OCI-LY7 (cell line): ENCODE measurements around the gene CLDN4. TPM values are rescaled to one million over a fixed set of nuclear protein-coding genes. Genes with fewer than 3 reads are reported as not detected.
"Not testable (repeated sequence)": the region's sequence is repeated elsewhere in the genome, so short reads cannot be mapped to it uniquely, and the experiment has no call there.

Source experiments
- Bru-seq: library from RNA; stranded (reverse); fragments of 400-500 nt; gene quantifications from one replicate; lab custom pipeline; 2021; lab: Mats Ljungman, UMichigan
- BruChase-seq, 2 experiments: library from RNA; stranded (reverse); fragments of 400-500 nt; gene quantifications; one replicate each; lab custom pipeline; 2021; lab: Mats Ljungman, UMichigan
- BruUV-seq: library from RNA; stranded (reverse); fragments of 400-500 nt; replicated peaks from 2 replicates; lab custom pipeline; 2021; lab: Mats Ljungman, UMichigan
- CTCF ChIA-PET: fragments of 300-600 bp; sonication (Branson Sonifier 250); formaldehyde crosslinking; loops from one replicate; lab custom pipeline; 2022; ENCODE audit warnings: antibody characterized with exemption; ENCODE audit not compliant: unreplicated experiment; lab: Charles Lee
- POLR2A ChIA-PET: fragments of 300-600 bp; sonication (Branson Sonifier 250); formaldehyde crosslinking; loops from one replicate; lab custom pipeline; 2022; ENCODE audit warnings: antibody characterized with exemption; lab: Charles Lee
- DNase-seq: peaks from one replicate; pipeline ENCODE4 v3.0.0-alpha.2; 2015; ENCODE audit warnings: low spot score
- H2AFZ ChIP-seq: fragments of 200-600 bp; sonication (generic), shearing (Covaris generic); 2 replicates; pipeline ENCODE4 v1.6.1; 2014; ENCODE audit warnings: mild to moderate bottlenecking, antibody characterized with exemption, low read length, moderate library complexity
- H3K27ac ChIP-seq: fragments of 200-600 bp; sonication (generic); 2 replicates; pipeline ENCODE4 v1.5.1; 2014; ENCODE audit warnings: mixed run types, low read depth, mild to moderate bottlenecking, moderate library complexity, low read length, inconsistent platforms; ENCODE audit not compliant: poor library complexity, severe bottlenecking
- H3K36me3 ChIP-seq: fragments of 200-600 bp; sonication (generic); 2 replicates; pipeline ENCODE4 v1.6.1; 2014; ENCODE audit warnings: mild to moderate bottlenecking, antibody characterized with exemption, low read length, moderate library complexity, mixed read lengths; ENCODE audit not compliant: insufficient read depth
- H3K4me1 ChIP-seq: fragments of 200-600 bp; sonication (generic); 2 replicates; pipeline ENCODE4 v1.5.1; 2014; ENCODE audit warnings: mild to moderate bottlenecking, low read length; ENCODE audit not compliant: insufficient read depth, poor library complexity, severe bottlenecking
- H3K4me2 ChIP-seq: fragments of 200-600 bp; sonication (generic); 2 replicates; pipeline ENCODE4 v1.6.1; 2014; ENCODE audit warnings: mild to moderate bottlenecking, low read length
- H3K4me3 ChIP-seq: fragments of 200-600 bp; sonication (generic); 2 replicates; pipeline ENCODE4 v1.5.1; 2014; ENCODE audit warnings: mild to moderate bottlenecking, low read depth, low read length; ENCODE audit not compliant: poor library complexity, severe bottlenecking
- H3K79me2 ChIP-seq: fragments of 200-600 bp; sonication (generic); 2 replicates; pipeline ENCODE4 v1.6.1; 2016; ENCODE audit warnings: low read depth, mild to moderate bottlenecking, low read length, moderate library complexity, mixed read lengths; ENCODE audit not compliant: insufficient read depth
- H3K9me2 ChIP-seq: fragments of 200-600 bp; sonication (generic); 2 replicates; pipeline ENCODE4 v1.6.1; 2016; ENCODE audit warnings: mild to moderate bottlenecking, low read length, mixed read lengths; ENCODE audit not compliant: insufficient read depth
- H3K9me3 ChIP-seq: fragments of 200-600 bp; sonication (generic); 2 replicates; pipeline ENCODE4 v1.6.1; 2014; ENCODE audit warnings: mild to moderate bottlenecking, mixed run types, low read length, mixed read lengths
- H4K20me1 ChIP-seq: fragments of 200-600 bp; sonication (generic); 2 replicates; pipeline ENCODE4 v1.6.1; 2014; ENCODE audit warnings: mild to moderate bottlenecking, antibody characterized with exemption, low read length, moderate library complexity, mixed read lengths; ENCODE audit not compliant: insufficient read depth
- CTCF ChIP-seq: fragments of 200-600 bp; sonication (generic); conservative IDR thresholded peaks from 2 replicates; pipeline ENCODE4 v1.5.1; 2014; ENCODE audit warnings: mild to moderate bottlenecking, antibody characterized with exemption, low read length, moderate library complexity, mixed read lengths
- EZH2phosphoT487 ChIP-seq: fragments of 200-600 bp; sonication (generic); IDR thresholded peaks from 2 replicates; pipeline ENCODE4 v1.6.1; 2018; ENCODE audit warnings: low read depth, borderline replicate concordance, mild to moderate bottlenecking, mixed run types, antibody characterized with exemption, low read length, moderate library complexity, mixed read lengths
- intact Hi-C: fragments of 100-400 bp; cut with micrococcal nuclease; formaldehyde crosslinking; loops from one replicate; pipeline ENCODE4 v1.10.0; 2022; ENCODE audit not compliant: unreplicated experiment
- long read RNA-seq: library from polyadenylated mRNA; stranded (forward); transcript quantifications from one replicate; pipeline ENCODE4 v2.0.0, GENCODE V29; 2022
- total RNA-seq, 2 experiments: library from RNA; depleted of rRNA in 1 of 2; stranded (reverse); fragments of >200 nt in 1 of 2; shearing (Covaris generic) in 1 of 2; gene quantifications; 2 replicates each; pipeline ENCODE4 v1.2.3, GENCODE V29; 2014 to 2022

The CLDN4 gene
- total RNA-seq (2014; rRNA removed; shearing (Covaris generic)): 0.13 TPM in 2 replicates
- total RNA-seq (2022): 0.90 and 1.0 TPM in 2 replicates
- Bru-seq, nascent RNA: percentile 29 among the genes with signal in this experiment
- percentile 42 among the genes with signal in this experiment for BruChase-seq, experiment 1, labeled RNA remaining after a 6-hour chase
- percentile 35 among the genes with signal in this experiment for BruChase-seq, experiment 2, labeled RNA remaining after a 2-hour chase
- long read RNA-seq: 0 reads

- Histone ChIP-seq H3K36me3 (no peaks in the 10 kb centered on the region), H3K9me2 (no peaks in the 10 kb centered on the region), H3K4me2 (no peak within 1 kb of the TSS), H4K20me1 (no peaks in the 10 kb centered on the region), H3K4me3 (no peak within 1 kb of the TSS), H3K9me3 (no peaks in the 10 kb centered on the region), H3K27ac (no peak within 1 kb of the TSS), H3K4me1 (peaks cover 18% of the 10 kb centered on the region), H3K79me2 (no peaks in the 10 kb centered on the region), H2AFZ (no peak within 1 kb of the TSS)
- ChIA-PET CTCF (no interaction called here), POLR2A (no interaction called here)
- no TSS peak for BruUV-seq
- TF ChIP-seq EZH2phosphoT487 (no peak), CTCF (no peak)
- no peak for DNase-seq
- intact Hi-C loops: no loop called here
Observed at GRCh38 chr7:73830681-73831583, at the start of gene CLDN4. Gene CLDN4 (plus strand): TSS chr7:73830996. CDS start chr7:73831202, 206 bp downstream.

GRCh38 chr7:73786588-73786987 lies 44.2 kb upstream of the CLDN4 start:
- CTCF ChIA-PET: no interaction called here
- no peak for DNase-seq
- no peaks in the 10 kb centered on the region for H3K9me2 ChIP-seq
- H3K27ac ChIP-seq: no peak overlapping the region
- intact Hi-C loops: no loop called here
- no peak for TF ChIP-seq EZH2phosphoT487
- TF ChIP-seq CTCF: no peak
- POLR2A ChIA-PET: no interaction called here
- H2AFZ ChIP-seq: no peak overlapping the region
- H3K36me3 ChIP-seq: no peaks in the 10 kb centered on the region
- H3K4me2 ChIP-seq: no peak overlapping the region
- H3K4me3 ChIP-seq: no peak overlapping the region
- H3K9me3 ChIP-seq: peaks cover 4% of the 10 kb centered on the region; the same call in 1 of the 2 replicates
- BruUV-seq: no TSS peak
- H3K79me2 ChIP-seq: no peaks in the 10 kb centered on the region
- H4K20me1 ChIP-seq: no peaks in the 10 kb centered on the region
- no peaks in the 10 kb centered on the region for H3K4me1 ChIP-seq

GRCh38 chr7:73787786-73788048 lies 43.1 kb upstream of the CLDN4 start:
- H3K36me3 ChIP-seq, H3K4me1 ChIP-seq, H4K20me1 ChIP-seq, H3K4me2 ChIP-seq, intact Hi-C loops, BruUV-seq, H2AFZ ChIP-seq, H3K79me2 ChIP-seq, DNase-seq, CTCF ChIA-PET, POLR2A ChIA-PET, H3K4me3 ChIP-seq, H3K9me2 ChIP-seq, H3K27ac ChIP-seq, H3K9me3 ChIP-seq: not testable (repeated sequence)
